Measurements from ENCODE around the gene TMEM125. TPM values are rescaled to one million over a fixed set of nuclear protein-coding genes. Genes with fewer than 3 reads are reported as not detected.

The TMEM125 gene
- total RNA-seq, 2 donors from 2014 or later = 0.63 TPM; not detected in 1

DNA sequence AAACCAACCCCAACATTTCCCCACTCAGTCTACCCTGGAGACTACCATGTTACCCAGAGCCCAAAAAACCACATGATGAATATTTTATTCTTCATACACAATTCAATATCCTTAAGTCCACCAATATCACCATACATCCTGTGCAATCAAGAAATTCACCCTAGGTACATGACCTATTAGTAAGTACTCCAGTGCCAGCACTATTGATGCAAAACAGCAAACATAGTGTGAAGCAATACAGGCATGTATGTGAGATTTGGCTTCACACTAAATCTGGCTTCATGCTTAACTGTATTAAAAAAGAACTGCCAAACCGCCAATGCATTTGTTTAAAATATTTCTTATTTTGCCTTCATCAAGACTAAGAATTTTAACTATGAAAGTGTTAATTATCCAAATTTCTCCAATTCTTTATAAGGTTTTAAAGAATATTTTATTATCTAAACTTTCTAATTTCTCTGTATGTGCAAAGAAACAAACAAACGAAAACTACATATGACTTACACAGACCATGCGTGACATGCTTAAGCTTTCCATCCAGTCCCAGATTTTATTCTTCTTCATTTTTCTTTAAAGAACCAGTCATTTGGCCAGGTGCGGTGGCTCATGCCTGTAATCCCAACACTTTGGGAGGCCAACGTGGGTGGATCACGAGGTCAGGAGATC lies 22.4 kb upstream of the TMEM125 start:
- no peak for ATAC-seq (ENCODE audit: insufficient number of reproducible peaks, low FRiP score, low read depth)
- Histone ChIP-seq H3K4me3 (no peak overlapping the region), H3K36me3 (no peaks in the 10 kb centered on the region), H3K27me3 (replicated peaks; ENCODE audit: insufficient read depth) (no peaks in the 10 kb centered on the region), H3K4me1 (ENCODE audit: control insufficient read depth in 1 of 2, low read depth in 2 of 2) (no peaks in the 10 kb centered on the region), H3K27ac (no peak overlapping the region), H3K9me3 (no peaks in the 10 kb centered on the region)
- TF ChIP-seq, protein P1, sequence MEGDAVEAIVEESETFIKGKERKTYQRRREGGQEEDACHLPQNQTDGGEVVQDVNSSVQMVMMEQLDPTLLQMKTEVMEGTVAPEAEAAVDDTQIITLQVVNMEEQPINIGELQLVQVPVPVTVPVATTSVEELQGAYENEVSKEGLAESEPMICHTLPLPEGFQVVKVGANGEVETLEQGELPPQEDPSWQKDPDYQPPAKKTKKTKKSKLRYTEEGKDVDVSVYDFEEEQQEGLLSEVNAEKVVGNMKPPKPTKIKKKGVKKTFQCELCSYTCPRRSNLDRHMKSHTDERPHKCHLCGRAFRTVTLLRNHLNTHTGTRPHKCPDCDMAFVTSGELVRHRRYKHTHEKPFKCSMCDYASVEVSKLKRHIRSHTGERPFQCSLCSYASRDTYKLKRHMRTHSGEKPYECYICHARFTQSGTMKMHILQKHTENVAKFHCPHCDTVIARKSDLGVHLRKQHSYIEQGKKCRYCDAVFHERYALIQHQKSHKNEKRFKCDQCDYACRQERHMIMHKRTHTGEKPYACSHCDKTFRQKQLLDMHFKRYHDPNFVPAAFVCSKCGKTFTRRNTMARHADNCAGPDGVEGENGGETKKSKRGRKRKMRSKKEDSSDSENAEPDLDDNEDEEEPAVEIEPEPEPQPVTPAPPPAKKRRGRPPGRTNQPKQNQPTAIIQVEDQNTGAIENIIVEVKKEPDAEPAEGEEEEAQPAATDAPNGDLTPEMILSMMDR (IDR thresholded peaks at IDR 0.05) = no peak
- DNase-seq (ENCODE audit: low spot score) = no peak

DNA sequence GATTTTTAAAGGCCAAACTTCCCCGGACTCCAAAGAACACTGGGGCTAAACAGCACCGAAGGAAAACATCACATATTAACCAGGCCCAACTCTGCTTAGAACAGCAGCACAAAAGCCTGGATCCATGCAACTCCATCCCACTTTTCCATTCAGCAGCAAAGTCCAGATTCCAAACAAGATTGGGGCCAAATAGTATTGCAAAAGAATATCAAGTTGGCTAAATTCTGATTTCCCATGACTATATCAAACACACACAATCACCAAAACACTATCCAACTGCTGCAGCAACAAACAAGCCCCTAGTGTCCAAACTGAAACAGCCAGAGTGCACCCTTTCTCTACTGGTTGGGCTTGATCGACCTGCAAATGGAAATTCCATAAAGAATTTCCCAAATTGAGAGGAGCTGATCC lies 19.4 kb upstream of the TMEM125 start:
- TF ChIP-seq, protein P1 (IDR thresholded peaks at IDR 0.05) = no peak
- H3K27ac ChIP-seq = no peak overlapping the region
- no peaks in the 10 kb centered on the region for H3K36me3 ChIP-seq
- ATAC-seq (ENCODE audit: insufficient number of reproducible peaks, low FRiP score, low read depth) = no peak
- H3K9me3 ChIP-seq = no peaks in the 10 kb centered on the region
- H3K4me3 ChIP-seq = no peak overlapping the region
- no peaks in the 10 kb centered on the region for H3K4me1 ChIP-seq (ENCODE audit: control insufficient read depth in 1 of 2, low read depth in 2 of 2)
- no peak for DNase-seq (ENCODE audit: low spot score)
- H3K27me3 ChIP-seq (replicated peaks; ENCODE audit: insufficient read depth) = no peaks in the 10 kb centered on the region

DNA sequence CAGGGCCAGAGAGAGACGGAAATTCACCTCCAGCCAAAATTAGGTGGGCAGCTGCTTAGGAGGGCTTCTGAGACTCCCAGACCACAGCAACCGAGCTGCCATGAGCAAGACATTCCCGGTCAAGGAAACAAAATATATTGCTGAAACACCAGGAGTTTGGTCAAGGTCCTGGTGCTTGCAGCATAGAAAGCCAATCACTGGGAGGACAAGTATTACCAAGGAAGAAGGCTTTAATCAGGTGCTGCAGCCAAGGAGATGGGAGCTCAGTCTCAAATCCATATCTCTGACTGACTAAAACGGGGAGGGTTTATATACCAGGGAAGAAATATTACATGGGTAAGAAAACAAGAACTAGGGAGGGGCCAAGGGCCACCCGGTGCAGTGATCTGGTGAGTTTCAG lies 18.8 kb upstream of the TMEM125 start:
- Histone ChIP-seq H3K4me1 (ENCODE audit: control insufficient read depth in 1 of 2, low read depth in 2 of 2) (no peaks in the 10 kb centered on the region), H3K36me3 (no peaks in the 10 kb centered on the region), H3K4me3 (no peak overlapping the region), H3K27me3 (replicated peaks; ENCODE audit: insufficient read depth) (no peaks in the 10 kb centered on the region), H3K9me3 (no peaks in the 10 kb centered on the region), H3K27ac (no peak overlapping the region)
- no peak for ATAC-seq (ENCODE audit: insufficient number of reproducible peaks, low FRiP score, low read depth)
- TF ChIP-seq, protein P1 (IDR thresholded peaks at IDR 0.05) = no peak
- no peak for DNase-seq (ENCODE audit: low spot score)

DNA sequence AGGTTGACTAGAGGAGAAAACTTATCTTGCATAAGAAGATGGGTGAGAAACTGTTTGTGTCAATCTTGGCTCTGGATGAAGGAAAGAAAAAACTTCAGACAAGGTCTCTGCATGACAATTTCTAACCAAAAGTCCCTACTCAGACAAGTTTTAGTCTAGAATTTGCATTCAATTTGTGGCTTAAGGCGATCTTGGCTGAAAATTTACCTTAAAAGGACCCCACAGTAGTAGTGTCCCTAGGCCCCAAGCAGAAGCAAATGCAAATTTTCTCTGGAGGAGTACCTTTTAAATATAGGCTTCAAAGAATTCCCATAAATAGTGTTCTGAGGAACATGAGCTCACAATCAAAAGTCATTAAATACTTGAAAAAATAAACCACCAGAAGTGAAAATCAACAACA lies 17.6 kb upstream of the TMEM125 start:
- H3K4me3 ChIP-seq = no peak overlapping the region
- no peak overlapping the region for H3K27ac ChIP-seq
- DNase-seq (ENCODE audit: low spot score) (no peak), ATAC-seq (ENCODE audit: insufficient number of reproducible peaks, low FRiP score, low read depth) (no peak)
- no peaks in the 10 kb centered on the region for H3K9me3 ChIP-seq
- no peaks in the 10 kb centered on the region for H3K4me1 ChIP-seq (ENCODE audit: control insufficient read depth in 1 of 2, low read depth in 2 of 2)
- no peaks in the 10 kb centered on the region for H3K36me3 ChIP-seq
- H3K27me3 ChIP-seq (replicated peaks; ENCODE audit: insufficient read depth) = no peaks in the 10 kb centered on the region
- TF ChIP-seq, protein P1 (IDR thresholded peaks at IDR 0.05) = no peak

DNA sequence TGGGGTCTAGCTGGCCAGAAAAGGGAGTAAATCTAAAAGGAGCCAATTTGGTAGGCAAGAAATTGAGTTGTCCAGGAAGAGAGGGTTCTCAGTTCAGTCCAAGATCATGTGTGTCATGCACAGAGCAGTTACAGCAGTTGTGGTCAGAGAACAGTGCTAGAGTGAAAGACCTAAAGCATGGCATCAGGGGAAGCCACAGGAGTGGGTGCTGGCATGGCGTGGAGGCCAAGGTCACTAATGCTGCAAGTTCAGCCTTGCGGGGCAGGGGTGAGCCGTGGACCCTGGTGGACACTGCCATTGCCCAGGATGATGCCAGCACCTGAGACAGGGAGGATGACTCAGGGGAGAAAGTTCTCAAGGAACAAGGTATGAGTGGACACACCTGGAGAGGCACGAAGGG lies 16.6 kb upstream of the TMEM125 start:
- no peaks in the 10 kb centered on the region for H3K27me3 ChIP-seq (replicated peaks; ENCODE audit: insufficient read depth)
- TF ChIP-seq, protein P1 (IDR thresholded peaks at IDR 0.05) = no peak
- no peak for DNase-seq (ENCODE audit: low spot score)
- no peak overlapping the region for H3K27ac ChIP-seq
- no peak overlapping the region for H3K4me3 ChIP-seq
- H3K4me1 ChIP-seq (ENCODE audit: control insufficient read depth in 1 of 2, low read depth in 2 of 2) = no peaks in the 10 kb centered on the region
- ATAC-seq (ENCODE audit: insufficient number of reproducible peaks, low FRiP score, low read depth) = no peak
- no peaks in the 10 kb centered on the region for H3K9me3 ChIP-seq
- H3K36me3 ChIP-seq = no peaks in the 10 kb centered on the region

All from thoracic aorta (tissue), 2 donors.